ENCODE data around the gene EIF4G3.

DNA sequence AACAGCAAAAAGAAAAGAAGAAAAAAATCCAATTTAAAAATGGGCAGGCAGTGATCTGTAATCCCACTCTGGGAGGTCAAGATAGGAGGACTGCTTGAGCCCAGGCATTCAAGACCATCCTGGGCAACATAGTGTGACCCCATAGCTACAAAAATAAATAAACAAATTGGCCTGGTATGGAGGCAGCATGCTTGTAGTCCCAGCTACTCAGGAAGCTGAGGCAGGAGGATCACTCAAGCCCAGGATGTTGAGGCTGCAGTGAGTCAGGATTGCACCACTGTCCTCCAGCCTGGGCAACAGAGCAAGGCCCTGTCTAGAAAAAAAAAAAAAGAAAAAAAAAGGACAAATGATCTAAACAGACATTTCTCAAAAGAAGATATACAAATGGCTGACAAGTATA is 99.6 kb downstream of the EIF4G3 start:
- TF ChIP-seq POLR2AphosphoS5 (IDR thresholded peaks at IDR 0.05) = no peak
- TF ChIP-seq, protein P1, sequence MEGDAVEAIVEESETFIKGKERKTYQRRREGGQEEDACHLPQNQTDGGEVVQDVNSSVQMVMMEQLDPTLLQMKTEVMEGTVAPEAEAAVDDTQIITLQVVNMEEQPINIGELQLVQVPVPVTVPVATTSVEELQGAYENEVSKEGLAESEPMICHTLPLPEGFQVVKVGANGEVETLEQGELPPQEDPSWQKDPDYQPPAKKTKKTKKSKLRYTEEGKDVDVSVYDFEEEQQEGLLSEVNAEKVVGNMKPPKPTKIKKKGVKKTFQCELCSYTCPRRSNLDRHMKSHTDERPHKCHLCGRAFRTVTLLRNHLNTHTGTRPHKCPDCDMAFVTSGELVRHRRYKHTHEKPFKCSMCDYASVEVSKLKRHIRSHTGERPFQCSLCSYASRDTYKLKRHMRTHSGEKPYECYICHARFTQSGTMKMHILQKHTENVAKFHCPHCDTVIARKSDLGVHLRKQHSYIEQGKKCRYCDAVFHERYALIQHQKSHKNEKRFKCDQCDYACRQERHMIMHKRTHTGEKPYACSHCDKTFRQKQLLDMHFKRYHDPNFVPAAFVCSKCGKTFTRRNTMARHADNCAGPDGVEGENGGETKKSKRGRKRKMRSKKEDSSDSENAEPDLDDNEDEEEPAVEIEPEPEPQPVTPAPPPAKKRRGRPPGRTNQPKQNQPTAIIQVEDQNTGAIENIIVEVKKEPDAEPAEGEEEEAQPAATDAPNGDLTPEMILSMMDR (IDR thresholded peaks at IDR 0.05 in 8 of 11, conservative IDR thresholded peaks at IDR 0.05 in 3 of 11) = no peak
- no peak for TF ChIP-seq POLR2A (IDR thresholded peaks at IDR 0.05)

All from spleen (tissue), 7 donors.